K562 (cell line): ENCODE data around the gene NOPCHAP1. TPM values are rescaled to one million over a fixed set of nuclear protein-coding genes. Genes with fewer than 3 reads are reported as not detected.
A peak's percentile ranks its signal among the peaks of the same experiment; 100 is the strongest.

Experiments
- ESRRA ChIP-seq: fragments of 450-650 bp; IDR thresholded peaks from 2 replicates; pipeline ENCODE4 v1.6.1; 2014; ENCODE audit warnings: low read depth, mild to moderate bottlenecking, moderate library complexity, borderline replicate concordance
- POLR2A ChIP-seq: fragments of 450-650 bp; conservative IDR thresholded peaks from 2 replicates; pipeline ENCODE4 v1.6.1; 2016
- SP2 ChIP-seq: IDR thresholded peaks from 2 replicates; pipeline ENCODE4 v1.6.1; 2011; ENCODE audit warnings: mild to moderate bottlenecking, low read depth, low read length, moderate library complexity; ENCODE audit not compliant: poor library complexity, severe bottlenecking; ENCODE audit errors: extremely low read depth
- TRIM28 ChIP-seq: fragments of 450-650 bp; IDR thresholded peaks from 2 replicates; pipeline ENCODE4 v1.6.1; 2017
- WHSC1 ChIP-seq: IDR thresholded peaks from one replicate; pipeline ENCODE4 v1.6.1; 2012; ENCODE audit warnings: low read length, control low read depth, inconsistent platforms
- ZNF224 ChIP-seq: sonication (generic); formaldehyde crosslinking; IDR thresholded peaks from 2 replicates; pipeline ENCODE4 v1.8.0; 2022; ENCODE audit warnings: mild to moderate bottlenecking, missing genetic modification reagents
- polyA plus RNA-seq, 8 experiments: library from polyadenylated mRNA; depleted of rRNA in 4 of 8; stranded (reverse) in 5 of 8; unstranded in 3 of 8; fragments of >200 nt; fragmentation: Nextera tagmentation in 2 of 8; fragmentation: Illumina TruSeq in 1 of 8; extraction: Ambion mirVana in 2 of 8; extraction: Trizol in 1 of 8; gene quantifications; 2 replicates each; pipeline versions ENCODE4 v1.2.1 to v1.2.3, GENCODE V29; 2011 to 2014; ENCODE audit warnings: inconsistent platforms in 1 of 8, missing spikeins in 1 of 8
- total RNA-seq, 7 experiments: library from RNA; depleted of rRNA in 6 of 7; stranded (reverse); fragments of >200 nt in 6 of 7; fragmentation: Illumina TruSeq in 2 of 7; extraction: Trizol in 2 of 7; gene quantifications; 2 replicates each; pipeline versions ENCODE4 v1.2.1 to v1.2.3, GENCODE V29; 2011 to 2021; ENCODE audit warnings: low replicate concordance in 1 of 7
- TF ChIP-seq, protein P1 (sequence below): fragments of 250-450 bp; sonication (Bioruptor Pico); IDR thresholded peaks from 2 replicates; pipeline ENCODE4 v1.8.0; 2021; ENCODE audit warnings: moderate library complexity, mild to moderate bottlenecking, inconsistent platforms
- TF ChIP-seq, protein P2 (sequence below), 2 experiments: IDR thresholded peaks in 1 of 2; conservative IDR thresholded peaks in 1 of 2; 2 replicates each; pipeline ENCODE4 v1.6.1; 2016; ENCODE audit warnings: low read depth in 2 of 2, mild to moderate bottlenecking in 1 of 2, missing compliant biosample characterization in 1 of 2, missing genetic modification characterization in 1 of 2, moderate library complexity in 1 of 2
- TF ChIP-seq, protein P3 (sequence below): fragments of 450-650 bp; IDR thresholded peaks from 2 replicates; pipeline ENCODE4 v1.6.1; 2018; ENCODE audit not compliant: partially characterized antibody
- TF ChIP-seq, protein P4 (sequence below): sonication (generic); formaldehyde crosslinking; IDR thresholded peaks from 2 replicates; pipeline ENCODE4 v1.8.0; 2022; ENCODE audit warnings: mild to moderate bottlenecking, missing genetic modification reagents
- TF ChIP-seq, protein P5 (sequence below): fragments of 450-650 bp; formaldehyde crosslinking; IDR thresholded peaks from 2 replicates; pipeline ENCODE4 v1.4.0; 2020; ENCODE audit warnings: mild to moderate bottlenecking, moderate library complexity

NOPCHAP1 gene
- total and polyA plus RNA-seq, 9 of the 15 experiments (the other 6 are each of a cell fraction or from before 2014, with no cell fraction given), result 19.4 to 108 (median 33.4) TPM

DNA sequence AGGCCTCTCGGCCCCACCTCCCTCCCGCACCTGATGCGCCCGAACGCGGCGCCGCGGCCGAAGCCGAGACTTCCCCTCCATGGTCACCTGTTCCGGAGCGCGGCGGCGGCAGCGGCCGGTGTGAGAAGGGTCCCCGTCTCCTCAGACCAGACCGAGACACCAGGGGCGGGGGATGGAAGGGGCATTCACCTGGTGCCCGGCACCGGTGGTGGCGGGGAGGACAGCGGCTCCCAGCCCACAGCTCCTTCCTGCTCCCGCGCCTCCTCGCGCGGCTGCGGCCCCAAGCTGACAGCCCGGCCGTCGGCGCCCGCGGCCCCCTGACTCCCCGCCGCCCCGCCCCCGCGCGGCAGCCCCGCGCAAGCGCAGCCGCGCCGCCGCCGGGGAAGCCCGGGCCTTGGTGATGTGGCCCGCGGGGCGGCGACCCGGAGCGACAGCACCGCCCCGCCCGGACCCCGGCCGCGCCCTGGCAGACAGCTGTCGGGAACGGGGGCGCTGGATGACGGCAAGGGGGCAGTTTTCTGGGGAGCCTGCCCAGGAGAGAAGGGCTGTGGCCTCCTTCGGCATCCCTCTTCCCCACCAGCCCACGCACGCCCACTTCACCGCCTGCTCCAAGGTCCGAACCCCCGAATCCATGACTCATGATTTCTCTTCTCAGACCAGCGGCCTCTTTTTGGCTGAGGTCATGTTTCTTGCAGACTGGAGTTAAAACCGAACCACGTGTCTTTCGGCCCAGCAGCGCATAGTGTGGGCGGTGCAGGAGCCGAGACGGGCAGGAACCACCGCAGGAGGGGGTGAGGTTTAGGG, 27.9 kb upstream of the NOPCHAP1 start, which contains the start of gene SLC41A2 (continued):
- TF ChIP-seq, protein P1, sequence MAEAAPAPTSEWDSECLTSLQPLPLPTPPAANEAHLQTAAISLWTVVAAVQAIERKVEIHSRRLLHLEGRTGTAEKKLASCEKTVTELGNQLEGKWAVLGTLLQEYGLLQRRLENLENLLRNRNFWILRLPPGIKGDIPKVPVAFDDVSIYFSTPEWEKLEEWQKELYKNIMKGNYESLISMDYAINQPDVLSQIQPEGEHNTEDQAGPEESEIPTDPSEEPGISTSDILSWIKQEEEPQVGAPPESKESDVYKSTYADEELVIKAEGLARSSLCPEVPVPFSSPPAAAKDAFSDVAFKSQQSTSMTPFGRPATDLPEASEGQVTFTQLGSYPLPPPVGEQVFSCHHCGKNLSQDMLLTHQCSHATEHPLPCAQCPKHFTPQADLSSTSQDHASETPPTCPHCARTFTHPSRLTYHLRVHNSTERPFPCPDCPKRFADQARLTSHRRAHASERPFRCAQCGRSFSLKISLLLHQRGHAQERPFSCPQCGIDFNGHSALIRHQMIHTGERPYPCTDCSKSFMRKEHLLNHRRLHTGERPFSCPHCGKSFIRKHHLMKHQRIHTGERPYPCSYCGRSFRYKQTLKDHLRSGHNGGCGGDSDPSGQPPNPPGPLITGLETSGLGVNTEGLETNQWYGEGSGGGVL (CRISPR knock-in tag), result no peak
- TF ChIP-seq POLR2A (no peak), ZNF224 (CRISPR knock-in tag) (no peak), WHSC1 (no peak), TRIM28 (no peak), SP2 (no peak), ESRRA (peak; percentile 38; the same call in 1 of the 2 replicates)
- TF ChIP-seq, protein P2, sequence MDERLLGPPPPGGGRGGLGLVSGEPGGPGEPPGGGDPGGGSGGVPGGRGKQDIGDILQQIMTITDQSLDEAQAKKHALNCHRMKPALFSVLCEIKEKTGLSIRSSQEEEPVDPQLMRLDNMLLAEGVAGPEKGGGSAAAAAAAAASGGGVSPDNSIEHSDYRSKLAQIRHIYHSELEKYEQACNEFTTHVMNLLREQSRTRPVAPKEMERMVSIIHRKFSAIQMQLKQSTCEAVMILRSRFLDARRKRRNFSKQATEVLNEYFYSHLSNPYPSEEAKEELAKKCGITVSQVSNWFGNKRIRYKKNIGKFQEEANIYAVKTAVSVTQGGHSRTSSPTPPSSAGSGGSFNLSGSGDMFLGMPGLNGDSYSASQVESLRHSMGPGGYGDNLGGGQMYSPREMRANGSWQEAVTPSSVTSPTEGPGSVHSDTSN (CRISPR knock-in tag; IDR thresholded peaks at IDR 0.05; ENCODE audit: low read depth), result no peak
- TF ChIP-seq, protein P2 (tag; conservative IDR thresholded peaks at IDR 0.05; ENCODE audit: low read depth), result no peak
- TF ChIP-seq, protein P3, sequence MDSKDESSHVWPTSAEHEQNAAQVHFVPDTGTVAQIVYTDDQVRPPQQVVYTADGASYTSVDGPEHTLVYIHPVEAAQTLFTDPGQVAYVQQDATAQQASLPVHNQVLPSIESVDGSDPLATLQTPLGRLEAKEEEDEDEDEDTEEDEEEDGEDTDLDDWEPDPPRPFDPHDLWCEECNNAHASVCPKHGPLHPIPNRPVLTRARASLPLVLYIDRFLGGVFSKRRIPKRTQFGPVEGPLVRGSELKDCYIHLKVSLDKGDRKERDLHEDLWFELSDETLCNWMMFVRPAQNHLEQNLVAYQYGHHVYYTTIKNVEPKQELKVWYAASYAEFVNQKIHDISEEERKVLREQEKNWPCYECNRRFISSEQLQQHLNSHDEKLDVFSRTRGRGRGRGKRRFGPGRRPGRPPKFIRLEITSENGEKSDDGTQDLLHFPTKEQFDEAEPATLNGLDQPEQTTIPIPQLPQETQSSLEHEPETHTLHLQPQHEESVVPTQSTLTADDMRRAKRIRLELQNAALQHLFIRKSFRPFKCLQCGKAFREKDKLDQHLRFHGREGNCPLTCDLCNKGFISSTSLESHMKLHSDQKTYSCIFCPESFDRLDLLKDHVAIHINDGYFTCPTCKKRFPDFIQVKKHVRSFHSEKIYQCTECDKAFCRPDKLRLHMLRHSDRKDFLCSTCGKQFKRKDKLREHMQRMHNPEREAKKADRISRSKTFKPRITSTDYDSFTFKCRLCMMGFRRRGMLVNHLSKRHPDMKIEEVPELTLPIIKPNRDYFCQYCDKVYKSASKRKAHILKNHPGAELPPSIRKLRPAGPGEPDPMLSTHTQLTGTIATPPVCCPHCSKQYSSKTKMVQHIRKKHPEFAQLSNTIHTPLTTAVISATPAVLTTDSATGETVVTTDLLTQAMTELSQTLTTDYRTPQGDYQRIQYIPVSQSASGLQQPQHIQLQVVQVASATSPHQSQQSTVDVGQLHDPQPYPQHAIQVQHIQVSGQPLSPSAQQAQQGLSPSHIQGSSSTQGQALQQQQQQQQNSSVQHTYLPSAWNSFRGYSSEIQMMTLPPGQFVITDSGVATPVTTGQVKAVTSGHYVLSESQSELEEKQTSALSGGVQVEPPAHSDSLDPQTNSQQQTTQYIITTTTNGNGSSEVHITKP, result no peak
- TF ChIP-seq, protein P4, sequence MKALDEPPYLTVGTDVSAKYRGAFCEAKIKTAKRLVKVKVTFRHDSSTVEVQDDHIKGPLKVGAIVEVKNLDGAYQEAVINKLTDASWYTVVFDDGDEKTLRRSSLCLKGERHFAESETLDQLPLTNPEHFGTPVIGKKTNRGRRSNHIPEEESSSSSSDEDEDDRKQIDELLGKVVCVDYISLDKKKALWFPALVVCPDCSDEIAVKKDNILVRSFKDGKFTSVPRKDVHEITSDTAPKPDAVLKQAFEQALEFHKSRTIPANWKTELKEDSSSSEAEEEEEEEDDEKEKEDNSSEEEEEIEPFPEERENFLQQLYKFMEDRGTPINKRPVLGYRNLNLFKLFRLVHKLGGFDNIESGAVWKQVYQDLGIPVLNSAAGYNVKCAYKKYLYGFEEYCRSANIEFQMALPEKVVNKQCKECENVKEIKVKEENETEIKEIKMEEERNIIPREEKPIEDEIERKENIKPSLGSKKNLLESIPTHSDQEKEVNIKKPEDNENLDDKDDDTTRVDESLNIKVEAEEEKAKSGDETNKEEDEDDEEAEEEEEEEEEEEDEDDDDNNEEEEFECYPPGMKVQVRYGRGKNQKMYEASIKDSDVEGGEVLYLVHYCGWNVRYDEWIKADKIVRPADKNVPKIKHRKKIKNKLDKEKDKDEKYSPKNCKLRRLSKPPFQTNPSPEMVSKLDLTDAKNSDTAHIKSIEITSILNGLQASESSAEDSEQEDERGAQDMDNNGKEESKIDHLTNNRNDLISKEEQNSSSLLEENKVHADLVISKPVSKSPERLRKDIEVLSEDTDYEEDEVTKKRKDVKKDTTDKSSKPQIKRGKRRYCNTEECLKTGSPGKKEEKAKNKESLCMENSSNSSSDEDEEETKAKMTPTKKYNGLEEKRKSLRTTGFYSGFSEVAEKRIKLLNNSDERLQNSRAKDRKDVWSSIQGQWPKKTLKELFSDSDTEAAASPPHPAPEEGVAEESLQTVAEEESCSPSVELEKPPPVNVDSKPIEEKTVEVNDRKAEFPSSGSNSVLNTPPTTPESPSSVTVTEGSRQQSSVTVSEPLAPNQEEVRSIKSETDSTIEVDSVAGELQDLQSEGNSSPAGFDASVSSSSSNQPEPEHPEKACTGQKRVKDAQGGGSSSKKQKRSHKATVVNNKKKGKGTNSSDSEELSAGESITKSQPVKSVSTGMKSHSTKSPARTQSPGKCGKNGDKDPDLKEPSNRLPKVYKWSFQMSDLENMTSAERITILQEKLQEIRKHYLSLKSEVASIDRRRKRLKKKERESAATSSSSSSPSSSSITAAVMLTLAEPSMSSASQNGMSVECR, result 0 out of 2 replicates have a peak, but pooled peaks have one; percentile 43
- TF ChIP-seq, protein P5, sequence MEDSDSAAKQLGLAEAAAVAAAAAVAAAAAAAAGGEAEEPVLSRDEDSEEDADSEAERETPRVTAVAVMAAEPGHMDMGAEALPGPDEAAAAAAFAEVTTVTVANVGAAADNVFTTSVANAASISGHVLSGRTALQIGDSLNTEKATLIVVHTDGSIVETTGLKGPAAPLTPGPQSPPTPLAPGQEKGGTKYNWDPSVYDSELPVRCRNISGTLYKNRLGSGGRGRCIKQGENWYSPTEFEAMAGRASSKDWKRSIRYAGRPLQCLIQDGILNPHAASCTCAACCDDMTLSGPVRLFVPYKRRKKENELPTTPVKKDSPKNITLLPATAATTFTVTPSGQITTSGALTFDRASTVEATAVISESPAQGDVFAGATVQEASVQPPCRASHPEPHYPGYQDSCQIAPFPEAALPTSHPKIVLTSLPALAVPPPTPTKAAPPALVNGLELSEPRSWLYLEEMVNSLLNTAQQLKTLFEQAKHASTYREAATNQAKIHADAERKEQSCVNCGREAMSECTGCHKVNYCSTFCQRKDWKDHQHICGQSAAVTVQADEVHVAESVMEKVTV (CRISPR knock-in tag), result no peak
